Measurements from ENCODE around the gene LAMB3.

The LAMB3 gene

GRCh38 chr1:209659909-209660308, 7.7 kb upstream of the LAMB3 start:
- Histone ChIP-seq H3K27me3 (ENCODE audit: control insufficient read depth, insufficient read depth, low read length) (no peaks in the 10 kb centered on the region), H3K36me3 (ENCODE audit: control insufficient read depth, insufficient read depth, low read length) (no peaks in the 10 kb centered on the region), H3K4me1 (ENCODE audit: control insufficient read depth, insufficient read depth, low read length) (no peaks in the 10 kb centered on the region), H3K4me3 (ENCODE audit: low read depth, low read length) (no peak overlapping the region), H3K27ac (ENCODE audit: low read depth, low read length) (no peak overlapping the region), H3K9me3 (ENCODE audit: control insufficient read depth, insufficient read depth, low read length) (no peaks in the 10 kb centered on the region), H3K9ac (ENCODE audit: low read depth, low read length) (no peak overlapping the region)

- Histone ChIP-seq H3K36me3 (ENCODE audit: control insufficient read depth, insufficient read depth, low read length) (no peaks in the 10 kb centered on the region), H3K9me3 (ENCODE audit: control insufficient read depth, insufficient read depth, low read length) (no peaks in the 10 kb centered on the region), H3K4me3 (ENCODE audit: low read depth, low read length) (no peak overlapping the region), H3K9ac (ENCODE audit: low read depth, low read length) (no peak overlapping the region), H3K4me1 (ENCODE audit: control insufficient read depth, insufficient read depth, low read length) (peaks cover 8% of the 10 kb centered on the region), H3K27ac (ENCODE audit: low read depth, low read length) (no peak overlapping the region), H3K27me3 (ENCODE audit: control insufficient read depth, insufficient read depth, low read length) (no peaks in the 10 kb centered on the region)
Measured at GRCh38 chr1:209657918-209658317, 5.7 kb upstream of the LAMB3 start.

- H3K27me3 ChIP-seq (ENCODE audit: control insufficient read depth, insufficient read depth, low read length): no peaks in the 10 kb centered on the region
- H3K9me3 ChIP-seq (ENCODE audit: control insufficient read depth, insufficient read depth, low read length): no peaks in the 10 kb centered on the region
- H3K27ac ChIP-seq (ENCODE audit: low read depth, low read length): no peak overlapping the region
- H3K9ac ChIP-seq (ENCODE audit: low read depth, low read length): no peak overlapping the region
- peaks cover 14% of the 10 kb centered on the region for H3K4me1 ChIP-seq (ENCODE audit: control insufficient read depth, insufficient read depth, low read length)
- H3K36me3 ChIP-seq (ENCODE audit: control insufficient read depth, insufficient read depth, low read length): no peaks in the 10 kb centered on the region
- no peak overlapping the region for H3K4me3 ChIP-seq (ENCODE audit: low read depth, low read length)
Measured at GRCh38 chr1:209657140-209657879, 5.1 kb upstream of the LAMB3 start.

GRCh38 chr1:209655411-209656231, 3.4 kb upstream of the LAMB3 start:
- peaks cover 14% of the 10 kb centered on the region for H3K4me1 ChIP-seq (ENCODE audit: control insufficient read depth, insufficient read depth, low read length)
- no peaks in the 10 kb centered on the region for H3K9me3 ChIP-seq (ENCODE audit: control insufficient read depth, insufficient read depth, low read length)
- no peak overlapping the region for H3K9ac ChIP-seq (ENCODE audit: low read depth, low read length)
- no peaks in the 10 kb centered on the region for H3K36me3 ChIP-seq (ENCODE audit: control insufficient read depth, insufficient read depth, low read length)
- H3K27me3 ChIP-seq (ENCODE audit: control insufficient read depth, insufficient read depth, low read length): no peaks in the 10 kb centered on the region
- no peak overlapping the region for H3K27ac ChIP-seq (ENCODE audit: low read depth, low read length)
- H3K4me3 ChIP-seq (ENCODE audit: low read depth, low read length): no peak overlapping the region

- no peak overlapping the region for H3K27ac ChIP-seq (ENCODE audit: low read depth, low read length)
- H3K9me3 ChIP-seq (ENCODE audit: control insufficient read depth, insufficient read depth, low read length): no peaks in the 10 kb centered on the region
- H3K27me3 ChIP-seq (ENCODE audit: control insufficient read depth, insufficient read depth, low read length): no peaks in the 10 kb centered on the region
- H3K4me1 ChIP-seq (ENCODE audit: control insufficient read depth, insufficient read depth, low read length): peaks cover 14% of the 10 kb centered on the region
- H3K36me3 ChIP-seq (ENCODE audit: control insufficient read depth, insufficient read depth, low read length): no peaks in the 10 kb centered on the region
- no peak overlapping the region for H3K9ac ChIP-seq (ENCODE audit: low read depth, low read length)
- H3K4me3 ChIP-seq (ENCODE audit: low read depth, low read length): no peak overlapping the region
Measured at GRCh38 chr1:209653915-209654351, 1.7 kb upstream of the LAMB3 start.

GRCh38 chr1:209652873-209653401, 712 bp upstream of the LAMB3 start:
- Histone ChIP-seq H3K4me3 (ENCODE audit: low read depth, low read length) (no peak overlapping the region), H3K27me3 (ENCODE audit: control insufficient read depth, insufficient read depth, low read length) (no peaks in the 10 kb centered on the region), H3K36me3 (ENCODE audit: control insufficient read depth, insufficient read depth, low read length) (no peaks in the 10 kb centered on the region), H3K4me1 (ENCODE audit: control insufficient read depth, insufficient read depth, low read length) (peaks cover 14% of the 10 kb centered on the region), H3K9ac (ENCODE audit: low read depth, low read length) (no peak overlapping the region), H3K27ac (ENCODE audit: low read depth, low read length) (peak overlapping the region; percentile 76), H3K9me3 (ENCODE audit: control insufficient read depth, insufficient read depth, low read length) (no peaks in the 10 kb centered on the region)

- H3K9me3 ChIP-seq (ENCODE audit: control insufficient read depth, insufficient read depth, low read length): no peaks in the 10 kb centered on the region
- H3K9ac ChIP-seq (ENCODE audit: low read depth, low read length): no peak overlapping the region
- no peak overlapping the region for H3K4me3 ChIP-seq (ENCODE audit: low read depth, low read length)
- no peaks in the 10 kb centered on the region for H3K36me3 ChIP-seq (ENCODE audit: control insufficient read depth, insufficient read depth, low read length)
- peaks cover 14% of the 10 kb centered on the region for H3K4me1 ChIP-seq (ENCODE audit: control insufficient read depth, insufficient read depth, low read length)
- H3K27me3 ChIP-seq (ENCODE audit: control insufficient read depth, insufficient read depth, low read length): no peaks in the 10 kb centered on the region
- no peak overlapping the region for H3K27ac ChIP-seq (ENCODE audit: low read depth, low read length)
Measured at GRCh38 chr1:209651138-209651587, 1.1 kb downstream of the LAMB3 start.

- H3K27me3 ChIP-seq (ENCODE audit: control insufficient read depth, insufficient read depth, low read length): no peaks in the 10 kb centered on the region
- H3K36me3 ChIP-seq (ENCODE audit: control insufficient read depth, insufficient read depth, low read length): no peaks in the 10 kb centered on the region
- peaks cover 14% of the 10 kb centered on the region for H3K4me1 ChIP-seq (ENCODE audit: control insufficient read depth, insufficient read depth, low read length)
- no peak overlapping the region for H3K9ac ChIP-seq (ENCODE audit: low read depth, low read length)
- H3K9me3 ChIP-seq (ENCODE audit: control insufficient read depth, insufficient read depth, low read length): no peaks in the 10 kb centered on the region
- H3K4me3 ChIP-seq (ENCODE audit: low read depth, low read length): no peak overlapping the region
- H3K27ac ChIP-seq (ENCODE audit: low read depth, low read length): no peak overlapping the region
Measured at GRCh38 chr1:209650454-209650853, 1.8 kb downstream of the LAMB3 start.

- Histone ChIP-seq H3K36me3 (ENCODE audit: control insufficient read depth, insufficient read depth, low read length) (no peaks in the 10 kb centered on the region), H3K9me3 (ENCODE audit: control insufficient read depth, insufficient read depth, low read length) (no peaks in the 10 kb centered on the region), H3K27ac (ENCODE audit: low read depth, low read length) (no peak overlapping the region), H3K9ac (ENCODE audit: low read depth, low read length) (no peak overlapping the region), H3K27me3 (ENCODE audit: control insufficient read depth, insufficient read depth, low read length) (no peaks in the 10 kb centered on the region), H3K4me3 (ENCODE audit: low read depth, low read length) (no peak overlapping the region), H3K4me1 (ENCODE audit: control insufficient read depth, insufficient read depth, low read length) (peaks cover 14% of the 10 kb centered on the region)
Measured at GRCh38 chr1:209648931-209649776, 3.1 kb downstream of the LAMB3 start.

- Histone ChIP-seq H3K4me1 (ENCODE audit: control insufficient read depth, insufficient read depth, low read length) (peaks cover 10% of the 10 kb centered on the region), H3K27me3 (ENCODE audit: control insufficient read depth, insufficient read depth, low read length) (no peaks in the 10 kb centered on the region), H3K36me3 (ENCODE audit: control insufficient read depth, insufficient read depth, low read length) (no peaks in the 10 kb centered on the region), H3K9ac (ENCODE audit: low read depth, low read length) (no peak overlapping the region), H3K4me3 (ENCODE audit: low read depth, low read length) (no peak overlapping the region), H3K9me3 (ENCODE audit: control insufficient read depth, insufficient read depth, low read length) (no peaks in the 10 kb centered on the region), H3K27ac (ENCODE audit: low read depth, low read length) (no peak overlapping the region)
Measured at GRCh38 chr1:209648346-209648745, 3.9 kb downstream of the LAMB3 start.

Data from HUES48 (cell line).